Epithelial cell of proximal tubule (primary cell): ENCODE measurements around the gene NAPG. TPM values are rescaled to one million over a fixed set of nuclear protein-coding genes. Genes with fewer than 3 reads are reported as not detected.

Experiments used
- total RNA-seq: library from RNA; depleted of rRNA; stranded (reverse); fragments of >200 nt; gene quantifications from 2 replicates; pipeline ENCODE4 v1.2.3, GENCODE V29; 2015

Gene NAPG
- total RNA-seq, 1 donor from 2014 or later = 29.5 TPM

Other genes with a start within 250 kb of the NAPG start
- 0.51 TPM in 1 of 2 replicates, not detected in the other for gene APCDD1, start 71.4 kb upstream of the NAPG start, total RNA-seq